ENCODE data around the gene MDFI. TPM values are rescaled to one million over a fixed set of nuclear protein-coding genes. Genes with fewer than 3 reads are reported as not detected.

Gene MDFI
- polyA plus RNA-seq, 1 donor from 2014 or later: 42.5 TPM

DNA sequence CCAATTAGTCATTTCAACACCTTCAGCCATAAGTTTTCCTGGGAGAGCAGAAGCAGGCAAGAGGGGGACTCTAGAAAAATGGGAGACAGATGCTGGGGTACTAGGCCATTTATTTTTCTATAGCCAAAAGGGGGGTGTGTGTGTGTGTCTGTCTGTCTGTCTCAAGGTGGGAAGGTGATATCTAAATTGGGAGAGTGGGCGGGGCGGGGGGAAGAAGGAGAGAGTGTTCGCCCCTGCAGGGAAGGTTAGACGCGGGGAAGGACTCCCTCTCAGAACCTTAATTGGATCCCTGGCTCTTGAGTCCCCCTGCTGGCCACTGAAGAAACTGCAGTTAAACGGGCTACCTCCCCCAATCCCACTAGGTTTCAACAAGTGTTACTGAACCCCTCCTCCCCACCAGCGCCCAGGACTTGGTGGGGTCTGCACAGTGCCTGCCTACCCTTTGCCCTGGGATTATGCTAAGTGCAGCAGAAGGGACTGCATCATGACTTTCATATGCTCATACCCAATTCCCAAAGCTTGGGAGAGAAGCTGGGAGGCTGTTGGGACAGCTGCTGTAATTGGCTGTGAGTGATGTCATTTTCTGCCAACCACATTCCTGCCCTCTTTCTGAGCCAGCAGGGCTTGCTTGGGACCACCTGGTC, 46.3 kb upstream of the MDFI start:
- Histone ChIP-seq H3K9ac (ENCODE audit: low read length) (no peak overlapping the region), H3K9me3 (ENCODE audit: low read length) (no peaks in the 10 kb centered on the region), H3K27me3 (ENCODE audit: insufficient read depth, low read depth, low read length) (no peaks in the 10 kb centered on the region), H3K9me2 (ENCODE audit: insufficient read depth, low read length) (no peaks in the 10 kb centered on the region), H3K36me3 (ENCODE audit: insufficient read depth, low read length) (peaks cover 3% of the 10 kb centered on the region), H3F3A (ENCODE audit: insufficient read depth, low read length, poor library complexity, severe bottlenecking) (no peaks in the 10 kb centered on the region), H2AFZ (ENCODE audit: low read depth, low read length) (no peak overlapping the region), H3K4me3 (ENCODE audit: low read length) (no peak overlapping the region), H3K79me2 (replicated peaks; ENCODE audit: insufficient read depth, low read length) (no peaks in the 10 kb centered on the region), H3K27ac (ENCODE audit: low read length) (no peak overlapping the region), H4K20me1 (ENCODE audit: insufficient read depth) (no peaks in the 10 kb centered on the region), H3K4me2 (ENCODE audit: low read length) (no peak overlapping the region)
- TF ChIP-seq MXI1 (conservative IDR thresholded peaks at IDR 0.05; ENCODE audit: poor library complexity, severe bottlenecking) (peak; percentile 14), TAF1 (IDR thresholded peaks at IDR 0.05; ENCODE audit: low read depth) (no peak), RAD21 (conservative IDR thresholded peaks at IDR 0.05) (peak; percentile 93), SMC3 (conservative IDR thresholded peaks at IDR 0.05; ENCODE audit: poor library complexity) (peak; percentile 97), EP300 (conservative IDR thresholded peaks at IDR 0.05; ENCODE audit: poor library complexity, severe bottlenecking) (no peak), EZH2 (IDR thresholded peaks at IDR 0.05; ENCODE audit: borderline replicate concordance, insufficient read depth, low read length, poor library complexity, severe bottlenecking) (no peak), POLR2AphosphoS5 (IDR thresholded peaks at IDR 0.05) (no peak)
- TF ChIP-seq, protein P1, sequence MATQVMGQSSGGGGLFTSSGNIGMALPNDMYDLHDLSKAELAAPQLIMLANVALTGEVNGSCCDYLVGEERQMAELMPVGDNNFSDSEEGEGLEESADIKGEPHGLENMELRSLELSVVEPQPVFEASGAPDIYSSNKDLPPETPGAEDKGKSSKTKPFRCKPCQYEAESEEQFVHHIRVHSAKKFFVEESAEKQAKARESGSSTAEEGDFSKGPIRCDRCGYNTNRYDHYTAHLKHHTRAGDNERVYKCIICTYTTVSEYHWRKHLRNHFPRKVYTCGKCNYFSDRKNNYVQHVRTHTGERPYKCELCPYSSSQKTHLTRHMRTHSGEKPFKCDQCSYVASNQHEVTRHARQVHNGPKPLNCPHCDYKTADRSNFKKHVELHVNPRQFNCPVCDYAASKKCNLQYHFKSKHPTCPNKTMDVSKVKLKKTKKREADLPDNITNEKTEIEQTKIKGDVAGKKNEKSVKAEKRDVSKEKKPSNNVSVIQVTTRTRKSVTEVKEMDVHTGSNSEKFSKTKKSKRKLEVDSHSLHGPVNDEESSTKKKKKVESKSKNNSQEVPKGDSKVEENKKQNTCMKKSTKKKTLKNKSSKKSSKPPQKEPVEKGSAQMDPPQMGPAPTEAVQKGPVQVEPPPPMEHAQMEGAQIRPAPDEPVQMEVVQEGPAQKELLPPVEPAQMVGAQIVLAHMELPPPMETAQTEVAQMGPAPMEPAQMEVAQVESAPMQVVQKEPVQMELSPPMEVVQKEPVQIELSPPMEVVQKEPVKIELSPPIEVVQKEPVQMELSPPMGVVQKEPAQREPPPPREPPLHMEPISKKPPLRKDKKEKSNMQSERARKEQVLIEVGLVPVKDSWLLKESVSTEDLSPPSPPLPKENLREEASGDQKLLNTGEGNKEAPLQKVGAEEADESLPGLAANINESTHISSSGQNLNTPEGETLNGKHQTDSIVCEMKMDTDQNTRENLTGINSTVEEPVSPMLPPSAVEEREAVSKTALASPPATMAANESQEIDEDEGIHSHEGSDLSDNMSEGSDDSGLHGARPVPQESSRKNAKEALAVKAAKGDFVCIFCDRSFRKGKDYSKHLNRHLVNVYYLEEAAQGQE (IDR thresholded peaks at IDR 0.05; ENCODE audit: borderline replicate concordance): no peak
- TF ChIP-seq, protein P2, sequence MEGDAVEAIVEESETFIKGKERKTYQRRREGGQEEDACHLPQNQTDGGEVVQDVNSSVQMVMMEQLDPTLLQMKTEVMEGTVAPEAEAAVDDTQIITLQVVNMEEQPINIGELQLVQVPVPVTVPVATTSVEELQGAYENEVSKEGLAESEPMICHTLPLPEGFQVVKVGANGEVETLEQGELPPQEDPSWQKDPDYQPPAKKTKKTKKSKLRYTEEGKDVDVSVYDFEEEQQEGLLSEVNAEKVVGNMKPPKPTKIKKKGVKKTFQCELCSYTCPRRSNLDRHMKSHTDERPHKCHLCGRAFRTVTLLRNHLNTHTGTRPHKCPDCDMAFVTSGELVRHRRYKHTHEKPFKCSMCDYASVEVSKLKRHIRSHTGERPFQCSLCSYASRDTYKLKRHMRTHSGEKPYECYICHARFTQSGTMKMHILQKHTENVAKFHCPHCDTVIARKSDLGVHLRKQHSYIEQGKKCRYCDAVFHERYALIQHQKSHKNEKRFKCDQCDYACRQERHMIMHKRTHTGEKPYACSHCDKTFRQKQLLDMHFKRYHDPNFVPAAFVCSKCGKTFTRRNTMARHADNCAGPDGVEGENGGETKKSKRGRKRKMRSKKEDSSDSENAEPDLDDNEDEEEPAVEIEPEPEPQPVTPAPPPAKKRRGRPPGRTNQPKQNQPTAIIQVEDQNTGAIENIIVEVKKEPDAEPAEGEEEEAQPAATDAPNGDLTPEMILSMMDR (IDR thresholded peaks at IDR 0.05; ENCODE audit: poor library complexity, severe bottlenecking): peak; percentile 94

DNA sequence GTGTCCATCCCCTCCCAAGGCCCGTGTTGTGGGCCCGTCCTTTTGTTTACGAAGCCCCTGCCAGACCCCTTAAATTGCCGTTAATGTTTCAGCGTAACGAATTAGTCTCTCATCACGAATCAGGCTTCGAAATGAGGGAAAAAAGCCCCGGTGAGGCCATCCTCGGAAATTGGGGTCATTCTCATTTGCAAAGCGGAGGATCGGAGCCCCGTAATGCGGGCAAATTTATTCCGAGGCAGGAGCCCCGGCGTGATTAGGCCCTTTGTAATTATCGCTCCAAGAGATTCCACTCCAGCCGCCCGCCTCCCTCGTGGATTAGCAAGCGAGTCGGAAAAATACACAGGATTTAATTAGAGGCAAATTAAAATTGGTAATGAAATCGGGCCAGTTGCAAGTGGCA, 44.9 kb upstream of the MDFI start:
- Histone ChIP-seq H3K4me3 (ENCODE audit: low read length) (no peak overlapping the region), H3K27me3 (ENCODE audit: insufficient read depth, low read depth, low read length) (no peaks in the 10 kb centered on the region), H3K9me3 (ENCODE audit: low read length) (no peaks in the 10 kb centered on the region)

More for the DNA sequence above, 44.9 kb upstream of the MDFI start:
- Histone ChIP-seq H3K36me3 (ENCODE audit: insufficient read depth, low read length) (peaks cover 3% of the 10 kb centered on the region), H3K9ac (ENCODE audit: low read length) (peak overlapping the region; percentile 29), H3F3A (ENCODE audit: insufficient read depth, low read length, poor library complexity, severe bottlenecking) (no peaks in the 10 kb centered on the region), H3K27ac (ENCODE audit: low read length) (no peak overlapping the region), H3K9me2 (ENCODE audit: insufficient read depth, low read length) (no peaks in the 10 kb centered on the region), H3K4me2 (ENCODE audit: low read length) (no peak overlapping the region), H2AFZ (ENCODE audit: low read depth, low read length) (no peak overlapping the region), H4K20me1 (ENCODE audit: insufficient read depth) (no peaks in the 10 kb centered on the region), H3K79me2 (replicated peaks; ENCODE audit: insufficient read depth, low read length) (no peaks in the 10 kb centered on the region)
- TF ChIP-seq POLR2AphosphoS5 (IDR thresholded peaks at IDR 0.05) (no peak), EP300 (conservative IDR thresholded peaks at IDR 0.05; ENCODE audit: poor library complexity, severe bottlenecking) (no peak), MXI1 (conservative IDR thresholded peaks at IDR 0.05; ENCODE audit: poor library complexity, severe bottlenecking) (no peak), EZH2 (IDR thresholded peaks at IDR 0.05; ENCODE audit: borderline replicate concordance, insufficient read depth, low read length, poor library complexity, severe bottlenecking) (no peak), TAF1 (IDR thresholded peaks at IDR 0.05; ENCODE audit: low read depth) (no peak), SMC3 (conservative IDR thresholded peaks at IDR 0.05; ENCODE audit: poor library complexity) (no peak), RAD21 (conservative IDR thresholded peaks at IDR 0.05) (no peak)
- TF ChIP-seq, protein P2 (IDR thresholded peaks at IDR 0.05; ENCODE audit: poor library complexity, severe bottlenecking): no peak
- TF ChIP-seq, protein P1 (IDR thresholded peaks at IDR 0.05; ENCODE audit: borderline replicate concordance): no peak

All from neural cell (in vitro differentiated cells).